ENCODE measurements around the gene MRPL55.

MRPL55 gene

GRCh38 chr1:228155596-228156514 lies 46.8 kb upstream of the MRPL55 start:
- TF ChIP-seq, protein P1, sequence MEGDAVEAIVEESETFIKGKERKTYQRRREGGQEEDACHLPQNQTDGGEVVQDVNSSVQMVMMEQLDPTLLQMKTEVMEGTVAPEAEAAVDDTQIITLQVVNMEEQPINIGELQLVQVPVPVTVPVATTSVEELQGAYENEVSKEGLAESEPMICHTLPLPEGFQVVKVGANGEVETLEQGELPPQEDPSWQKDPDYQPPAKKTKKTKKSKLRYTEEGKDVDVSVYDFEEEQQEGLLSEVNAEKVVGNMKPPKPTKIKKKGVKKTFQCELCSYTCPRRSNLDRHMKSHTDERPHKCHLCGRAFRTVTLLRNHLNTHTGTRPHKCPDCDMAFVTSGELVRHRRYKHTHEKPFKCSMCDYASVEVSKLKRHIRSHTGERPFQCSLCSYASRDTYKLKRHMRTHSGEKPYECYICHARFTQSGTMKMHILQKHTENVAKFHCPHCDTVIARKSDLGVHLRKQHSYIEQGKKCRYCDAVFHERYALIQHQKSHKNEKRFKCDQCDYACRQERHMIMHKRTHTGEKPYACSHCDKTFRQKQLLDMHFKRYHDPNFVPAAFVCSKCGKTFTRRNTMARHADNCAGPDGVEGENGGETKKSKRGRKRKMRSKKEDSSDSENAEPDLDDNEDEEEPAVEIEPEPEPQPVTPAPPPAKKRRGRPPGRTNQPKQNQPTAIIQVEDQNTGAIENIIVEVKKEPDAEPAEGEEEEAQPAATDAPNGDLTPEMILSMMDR (IDR thresholded peaks at IDR 0.05; ENCODE audit: insufficient read depth, low read length, missing control alignments), result no peak
- no peak overlapping the region for H3K4me3 ChIP-seq (ENCODE audit: low read depth, low read length)
- DNase-seq (ENCODE audit: low read depth, low spot score), result no peak
- CTCF ChIA-PET, result interaction anchor here (1.0 to 7.3 kb wide), 2 partner anchors 8 to 9 kb away, joined by 3 to 53 read pairs; partner anchors contain the start of gene IBA57
- POLR2A ChIA-PET, result interaction anchor here (0.8 kb wide), 1 partner anchor 12 kb away, joined by 3 read pairs; no protein-coding TSS in a partner anchor

DNA sequence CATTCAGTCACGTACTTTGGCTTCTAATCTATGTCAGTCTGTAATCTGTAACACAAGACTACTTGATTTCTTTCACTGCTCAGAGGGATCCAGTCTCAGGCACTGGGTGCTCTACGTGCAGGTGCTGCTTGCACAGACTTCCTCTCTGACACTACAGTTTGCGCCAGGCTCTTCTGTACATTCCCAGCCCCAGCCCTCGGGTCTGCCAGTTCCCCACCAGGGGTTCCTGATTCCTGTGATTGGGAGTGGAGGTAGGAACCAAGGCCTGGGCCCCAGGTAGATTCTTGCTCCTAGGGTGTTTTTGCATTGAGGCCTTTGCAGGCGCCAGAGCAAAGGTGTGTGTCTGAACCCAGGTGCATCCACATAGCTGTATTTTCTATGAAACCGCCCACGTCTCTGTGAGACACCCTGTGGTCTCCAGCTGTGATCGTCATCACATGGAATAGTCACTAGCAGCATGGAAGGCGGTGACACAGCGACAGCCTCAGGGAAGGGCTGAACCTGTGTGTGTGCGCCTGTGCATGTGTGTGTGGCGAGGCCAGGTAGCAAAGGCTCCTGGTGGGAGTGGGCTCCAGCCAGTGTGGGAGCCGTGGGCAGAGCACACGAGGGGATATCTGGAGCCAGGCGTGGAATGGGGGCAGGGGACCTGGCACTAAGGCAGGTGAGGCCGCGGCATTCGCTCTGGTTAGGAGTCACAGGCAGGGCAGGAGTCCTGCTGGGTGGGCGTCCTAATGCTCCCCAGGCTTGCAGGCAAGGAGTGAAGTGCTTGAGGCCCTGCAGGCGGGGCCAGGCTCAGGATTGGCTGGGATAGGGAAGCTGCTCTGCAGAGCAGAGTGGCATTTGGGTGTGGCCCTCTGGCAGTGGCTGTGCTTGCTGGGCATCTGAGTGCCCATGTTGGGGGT lies 45.8 kb upstream of the MRPL55 start:
- H3K4me3 ChIP-seq (ENCODE audit: low read depth, low read length), result no peak overlapping the region
- POLR2A ChIA-PET, result no interaction called here

GRCh38 chr1:228154021-228154669 lies 45.0 kb upstream of the MRPL55 start:
- CTCF ChIA-PET, result interaction anchor here (7.3 kb wide), 1 partner anchor 10 kb away, joined by 53 read pairs; the partner anchor contains the start of gene IBA57
- no peak for DNase-seq (ENCODE audit: low read depth, low spot score)
- no peak overlapping the region for H3K4me3 ChIP-seq (ENCODE audit: low read depth, low read length)
- TF ChIP-seq, protein P1 (IDR thresholded peaks at IDR 0.05; ENCODE audit: insufficient read depth, low read length, missing control alignments), result no peak
- POLR2A ChIA-PET, result interaction anchor here (0.6 kb wide), 1 partner anchor 11 kb away, joined by 3 read pairs; the partner anchor contains the start of gene IBA57

More for the DNA sequence above, 45.8 kb upstream of the MRPL55 start:
- no peak for DNase-seq (ENCODE audit: low read depth, low spot score)
- CTCF ChIA-PET, result interaction anchor here (0.6 to 7.3 kb wide), 2 partner anchors 9 to 24 kb away, joined by 3 to 53 read pairs; partner anchors contain the start of gene IBA57
- TF ChIP-seq, protein P1 (IDR thresholded peaks at IDR 0.05; ENCODE audit: insufficient read depth, low read length, missing control alignments), result no peak

GRCh38 chr1:228152918-228153258 lies 43.8 kb upstream of the MRPL55 start:
- POLR2A ChIA-PET, result no interaction called here
- CTCF ChIA-PET, result interaction anchor here (7.3 kb wide), 1 partner anchor 11 kb away, joined by 53 read pairs; the partner anchor contains the start of gene IBA57
- no peak overlapping the region for H3K4me3 ChIP-seq (ENCODE audit: low read depth, low read length)
- no peak for DNase-seq (ENCODE audit: low read depth, low spot score)
- TF ChIP-seq, protein P1 (IDR thresholded peaks at IDR 0.05; ENCODE audit: insufficient read depth, low read length, missing control alignments), result no peak

DNA sequence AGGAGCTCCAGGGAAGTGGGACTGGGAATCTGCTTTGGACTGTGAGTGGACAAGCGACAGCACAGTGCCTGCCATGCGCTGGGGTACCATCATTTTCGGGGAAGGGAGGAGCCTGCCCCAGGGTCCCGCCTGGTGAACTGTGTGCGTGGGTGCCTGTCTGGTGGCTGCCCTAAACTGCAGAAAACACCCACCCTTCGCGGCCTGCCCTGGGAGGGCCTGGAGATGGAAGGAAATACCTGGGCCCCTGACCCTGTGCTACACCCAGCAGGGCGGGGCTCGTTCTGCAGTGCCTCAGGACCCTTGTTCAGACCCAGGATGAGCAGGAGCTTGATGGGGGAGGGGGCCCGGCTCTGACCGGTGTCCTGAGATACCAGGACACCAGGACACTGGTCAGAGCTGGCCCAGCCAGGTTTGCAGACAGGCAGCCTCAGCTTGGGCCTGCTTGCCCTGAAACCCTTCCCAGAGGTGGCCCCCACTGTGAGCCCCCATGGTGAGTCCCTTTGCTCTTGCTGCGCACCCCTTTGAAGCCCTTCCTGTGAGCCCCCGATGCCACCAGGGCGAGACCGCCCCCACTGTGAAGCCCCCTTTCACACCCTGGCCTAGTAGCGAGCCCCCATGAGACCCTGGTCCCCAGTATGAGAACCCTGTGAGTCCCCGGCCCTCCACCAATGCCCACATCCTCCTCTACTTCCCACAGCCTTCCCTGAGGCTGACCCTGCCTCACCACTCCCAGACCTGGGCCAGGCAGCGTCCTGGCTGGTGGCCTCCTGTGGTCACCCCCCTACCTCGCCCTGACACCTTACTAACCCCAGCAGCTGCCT lies 43.2 kb upstream of the MRPL55 start:
- ChIA-PET CTCF (interaction anchor here (7.3 kb wide), 1 partner anchor 11 kb away, joined by 53 read pairs; the partner anchor contains the start of gene IBA57), POLR2A (interaction anchor here (1.6 kb wide), 1 partner anchor 13 kb away, joined by 5 read pairs; the partner anchor contains the start of gene IBA57)
- DNase-seq (ENCODE audit: low read depth, low spot score), result no peak
- no peak overlapping the region for H3K4me3 ChIP-seq (ENCODE audit: low read depth, low read length)
- TF ChIP-seq, protein P1 (IDR thresholded peaks at IDR 0.05; ENCODE audit: insufficient read depth, low read length, missing control alignments), result no peak
